Coronary artery (tissue), 2 donors: Measurements from ENCODE around the gene PTBP1.

Experiments
- DNase-seq: peaks from one replicate; pipeline ENCODE4 v3.0.0-alpha.2; 2017; ENCODE audit warnings: low spot score
- H3K27ac ChIP-seq, 2 donors: fragments of 200-600 bp; sonication (generic); one replicate each; pipeline ENCODE4 v1.5.1; 2016 to 2019
- H3K4me3 ChIP-seq: fragments of 200-600 bp; sonication (generic); 2 replicates; pipeline ENCODE4 v1.5.1; 2016; ENCODE audit warnings: mild to moderate bottlenecking, moderate library complexity
- TF ChIP-seq, protein P1 (sequence below): fragments of 200-600 bp; sonication (generic); IDR thresholded peaks from one replicate; pipeline ENCODE4 v1.5.1; 2019; ENCODE audit warnings: antibody characterized with exemption

PTBP1 gene

DNA sequence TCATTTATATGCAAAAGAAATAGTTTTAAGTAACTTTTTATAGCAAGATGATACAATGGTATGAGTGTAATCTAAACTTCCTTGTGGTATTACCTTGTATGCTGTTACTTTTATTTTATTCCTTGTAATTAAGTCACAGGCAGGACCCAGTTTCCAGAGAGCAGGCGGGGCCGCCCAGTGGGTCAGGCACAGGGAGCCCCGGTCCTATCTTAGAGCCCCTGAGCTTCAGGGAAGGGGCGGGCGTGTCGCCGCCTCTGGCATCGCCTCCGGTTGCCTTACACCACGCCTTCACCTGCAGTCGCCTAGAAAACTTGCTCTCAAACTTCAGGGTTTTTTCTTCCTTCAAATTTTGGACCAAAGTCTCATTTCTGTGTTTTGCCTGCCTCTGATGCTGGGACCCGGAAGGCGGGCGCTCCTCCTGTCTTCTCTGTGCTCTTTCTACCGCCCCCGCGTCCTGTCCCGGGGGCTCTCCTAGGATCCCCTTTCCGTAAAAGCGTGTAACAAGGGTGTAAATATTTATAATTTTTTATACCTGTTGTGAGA is 14.3 kb downstream of the PTBP1 start:
- Histone ChIP-seq H3K4me3 (no peak overlapping the region), H3K27ac (no peak overlapping the region)
- DNase-seq: no peak
- TF ChIP-seq, protein P1, sequence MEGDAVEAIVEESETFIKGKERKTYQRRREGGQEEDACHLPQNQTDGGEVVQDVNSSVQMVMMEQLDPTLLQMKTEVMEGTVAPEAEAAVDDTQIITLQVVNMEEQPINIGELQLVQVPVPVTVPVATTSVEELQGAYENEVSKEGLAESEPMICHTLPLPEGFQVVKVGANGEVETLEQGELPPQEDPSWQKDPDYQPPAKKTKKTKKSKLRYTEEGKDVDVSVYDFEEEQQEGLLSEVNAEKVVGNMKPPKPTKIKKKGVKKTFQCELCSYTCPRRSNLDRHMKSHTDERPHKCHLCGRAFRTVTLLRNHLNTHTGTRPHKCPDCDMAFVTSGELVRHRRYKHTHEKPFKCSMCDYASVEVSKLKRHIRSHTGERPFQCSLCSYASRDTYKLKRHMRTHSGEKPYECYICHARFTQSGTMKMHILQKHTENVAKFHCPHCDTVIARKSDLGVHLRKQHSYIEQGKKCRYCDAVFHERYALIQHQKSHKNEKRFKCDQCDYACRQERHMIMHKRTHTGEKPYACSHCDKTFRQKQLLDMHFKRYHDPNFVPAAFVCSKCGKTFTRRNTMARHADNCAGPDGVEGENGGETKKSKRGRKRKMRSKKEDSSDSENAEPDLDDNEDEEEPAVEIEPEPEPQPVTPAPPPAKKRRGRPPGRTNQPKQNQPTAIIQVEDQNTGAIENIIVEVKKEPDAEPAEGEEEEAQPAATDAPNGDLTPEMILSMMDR: no peak

DNA sequence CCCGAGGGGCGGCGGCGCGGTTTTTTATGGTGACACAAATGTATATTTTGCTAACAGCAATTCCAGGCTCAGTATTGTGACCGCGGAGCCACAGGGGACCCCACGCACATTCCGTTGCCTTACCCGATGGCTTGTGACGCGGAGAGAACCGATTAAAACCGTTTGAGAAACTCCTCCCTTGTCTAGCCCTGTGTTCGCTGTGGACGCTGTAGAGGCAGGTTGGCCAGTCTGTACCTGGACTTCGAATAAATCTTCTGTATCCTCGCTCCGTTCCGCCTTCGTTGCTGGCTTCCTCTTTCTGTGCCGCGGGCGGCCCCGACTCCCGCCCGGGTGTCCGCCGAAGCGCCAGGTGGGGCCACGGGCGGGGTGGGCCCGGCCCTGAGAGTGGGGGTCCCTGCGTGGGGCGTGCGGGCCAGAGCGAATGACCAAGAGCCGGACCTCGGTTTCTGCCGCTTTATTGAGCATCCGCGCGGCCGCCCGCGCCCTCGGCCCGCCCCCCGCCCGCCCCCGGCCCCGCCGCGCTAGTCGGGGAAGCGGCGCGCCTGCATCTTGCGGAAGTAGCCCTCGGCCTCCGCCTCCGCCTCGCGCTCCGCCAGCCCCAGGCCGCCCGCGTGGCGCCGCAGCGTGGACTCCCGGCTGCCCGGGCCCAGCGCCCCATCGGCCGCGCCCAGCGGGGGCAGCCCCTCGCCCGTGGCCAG is 14.9 kb downstream of the PTBP1 start:
- no peak overlapping the region for H3K4me3 ChIP-seq
- TF ChIP-seq, protein P1: no peak
- no peak overlapping the region for H3K27ac ChIP-seq
- no peak for DNase-seq

DNA sequence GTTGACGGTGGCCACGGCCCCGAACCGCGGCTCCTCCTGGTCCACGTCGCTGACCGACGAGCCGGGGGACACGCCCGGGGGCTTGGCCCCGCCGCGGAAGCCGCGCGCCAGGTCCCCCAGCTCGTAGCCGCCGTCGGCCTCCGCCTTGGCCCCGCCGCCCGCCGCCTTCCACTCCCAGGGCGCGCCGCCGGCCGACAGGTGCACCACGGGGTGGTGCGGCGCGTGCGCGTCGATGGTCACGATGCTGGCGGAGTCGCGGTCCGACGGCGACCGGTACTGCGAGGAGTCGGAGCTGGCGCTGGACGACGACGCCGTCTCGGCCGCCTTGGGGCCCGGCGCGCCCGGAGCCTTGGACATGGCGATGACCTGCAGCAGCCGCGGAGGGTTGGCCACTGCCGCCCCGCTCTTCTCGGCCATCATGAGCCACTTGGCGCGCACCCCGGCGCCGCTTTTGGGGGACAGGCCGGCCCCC is 15.5 kb downstream of the PTBP1 start:
- H3K27ac ChIP-seq: no peak overlapping the region
- no peak for DNase-seq
- no peak overlapping the region for H3K4me3 ChIP-seq
- TF ChIP-seq, protein P1: no peak

DNA sequence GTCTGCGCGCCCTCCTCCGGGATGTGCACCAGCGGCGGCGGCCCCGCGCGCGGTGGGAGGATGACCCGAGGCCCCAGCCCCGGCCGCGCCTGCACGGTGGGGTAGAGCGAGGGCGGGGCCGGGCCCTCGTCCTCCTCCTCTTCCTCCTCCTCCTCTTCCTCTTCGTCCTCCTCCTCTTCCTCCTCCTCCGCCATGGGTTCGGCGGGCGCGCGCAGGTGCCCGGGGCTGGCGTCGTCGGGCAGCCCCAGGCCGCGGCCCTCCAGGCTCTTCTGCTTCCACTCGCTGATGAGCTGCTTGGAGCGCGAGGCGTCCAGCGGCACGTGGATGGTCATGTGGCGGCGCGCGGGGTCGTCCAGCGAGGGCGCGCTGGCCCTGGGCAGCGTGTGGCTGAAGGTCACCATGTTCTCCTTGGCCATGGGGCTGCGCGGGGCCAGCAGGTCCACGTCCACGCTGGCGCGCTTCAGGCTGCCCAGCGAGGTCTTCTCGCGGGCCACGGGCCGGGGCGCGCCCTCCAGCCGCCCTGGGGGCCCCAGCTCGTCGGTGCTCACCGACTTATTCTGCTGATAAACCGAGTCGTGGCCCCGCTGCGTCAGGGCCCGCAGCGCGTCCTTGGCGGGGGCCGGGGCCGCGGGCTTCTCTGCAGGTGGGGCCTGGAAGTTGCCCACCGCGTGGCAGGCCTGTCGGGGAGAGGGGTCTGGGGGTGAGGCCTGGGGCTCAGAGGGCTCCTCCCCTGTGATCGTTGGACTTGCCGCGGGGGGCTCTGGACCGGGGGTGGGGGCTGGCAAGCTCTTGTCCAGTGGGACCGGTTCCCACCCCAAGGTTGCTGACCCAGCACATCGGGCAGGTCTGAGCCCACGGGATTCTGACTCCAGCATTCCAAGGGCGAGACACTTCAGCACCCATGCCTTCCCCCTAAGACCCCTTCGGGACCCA is 16.2 kb downstream of the PTBP1 start:
- H3K4me3 ChIP-seq: no peak overlapping the region
- TF ChIP-seq, protein P1: no peak
- H3K27ac ChIP-seq: no peak overlapping the region
- no peak for DNase-seq

DNA sequence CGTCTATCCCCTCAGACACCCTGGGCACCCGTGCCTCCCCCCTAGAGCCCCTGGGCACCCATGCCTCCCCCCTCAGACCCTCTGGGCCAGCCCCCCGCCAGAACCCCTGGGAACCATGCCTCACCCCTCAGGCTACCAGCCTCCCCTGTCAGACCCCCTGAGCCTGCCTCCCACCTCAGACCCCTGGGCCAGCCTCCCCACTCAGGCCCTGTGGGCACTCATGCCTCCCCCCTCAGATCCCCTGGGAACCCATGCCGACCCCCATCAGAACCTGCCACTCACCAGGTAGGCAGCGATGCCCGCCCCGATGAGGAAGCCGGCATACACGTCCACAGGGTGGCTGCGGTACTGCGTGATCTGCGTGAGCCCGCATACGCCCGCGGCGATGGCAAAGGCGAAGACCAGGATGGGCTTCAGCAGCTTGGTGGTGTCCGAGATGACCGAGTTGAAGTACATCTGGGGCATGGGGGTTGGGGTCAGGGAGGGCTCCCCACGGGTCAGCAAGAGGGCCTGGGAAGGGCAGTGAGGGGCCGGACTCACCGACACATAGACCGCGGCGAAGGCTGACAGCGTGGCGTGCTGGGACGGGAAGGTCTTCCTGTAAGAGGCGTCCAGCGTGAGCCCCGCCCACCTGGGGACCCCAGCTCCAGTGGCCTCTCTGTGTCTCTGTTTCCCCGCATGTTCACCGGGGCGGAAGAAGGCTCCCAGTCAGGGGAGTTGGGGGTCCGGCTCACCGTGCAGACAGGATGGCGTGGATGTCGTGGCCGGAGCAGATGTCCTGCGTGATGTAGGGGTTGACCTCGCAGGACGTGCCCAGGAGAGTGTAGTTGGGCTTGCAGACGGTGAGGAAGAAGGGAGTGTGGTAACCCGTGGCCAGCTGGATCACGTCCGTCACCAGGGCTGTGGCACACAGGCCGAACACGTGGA is 17.2 kb downstream of the PTBP1 start:
- H3K27ac ChIP-seq: no peak overlapping the region
- TF ChIP-seq, protein P1: no peak
- no peak for DNase-seq

DNA sequence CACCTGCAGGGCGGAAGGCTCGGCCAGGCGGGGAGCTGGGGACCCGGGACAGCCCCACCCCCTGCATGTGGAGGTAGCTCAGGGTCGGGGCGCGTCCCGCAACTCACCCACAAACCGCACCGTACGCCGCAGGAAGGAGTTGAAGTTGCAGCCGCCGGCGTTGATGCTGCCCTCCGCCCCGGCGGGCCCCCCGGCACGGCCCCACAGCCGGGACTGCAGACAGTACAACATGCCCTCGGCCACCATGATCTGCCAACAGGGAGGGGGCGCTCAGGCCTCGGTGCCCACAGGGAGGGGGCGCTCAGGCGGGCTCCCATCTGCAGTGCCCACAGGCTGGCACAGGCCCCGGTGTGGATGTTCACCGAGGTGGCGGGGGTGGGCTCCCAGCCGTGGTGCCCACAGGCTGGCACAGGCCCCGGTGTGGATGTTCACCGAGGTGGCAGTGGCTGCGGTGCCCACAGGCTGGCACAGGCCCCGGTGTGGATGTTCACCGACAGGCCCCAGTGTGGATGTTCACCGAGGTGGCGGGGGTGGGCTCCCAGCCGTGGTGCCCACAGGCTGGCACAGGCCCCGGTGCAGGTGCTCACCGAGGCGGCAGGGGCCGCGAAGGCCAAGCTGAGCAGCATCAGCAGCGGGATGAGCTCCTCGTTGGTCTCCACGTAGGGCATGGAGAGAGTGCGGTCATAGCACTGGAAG is 18.0 kb downstream of the PTBP1 start:
- no peak for DNase-seq
- TF ChIP-seq, protein P1: no peak
- Histone ChIP-seq H3K4me3 (no peak overlapping the region), H3K27ac (no peak overlapping the region)

More for the DNA sequence above, 17.2 kb downstream of the PTBP1 start:
- no peak overlapping the region for H3K4me3 ChIP-seq
